Measurements from ENCODE around the gene ZNF438. TPM values are rescaled to one million over a fixed set of nuclear protein-coding genes. Genes with fewer than 3 reads are reported as not detected.
A peak's percentile ranks its signal among the peaks of the same experiment; 100 is the strongest.

The ZNF438 gene
- total RNA-seq, 1 donor from 2014 or later = 6.8 TPM

DNA sequence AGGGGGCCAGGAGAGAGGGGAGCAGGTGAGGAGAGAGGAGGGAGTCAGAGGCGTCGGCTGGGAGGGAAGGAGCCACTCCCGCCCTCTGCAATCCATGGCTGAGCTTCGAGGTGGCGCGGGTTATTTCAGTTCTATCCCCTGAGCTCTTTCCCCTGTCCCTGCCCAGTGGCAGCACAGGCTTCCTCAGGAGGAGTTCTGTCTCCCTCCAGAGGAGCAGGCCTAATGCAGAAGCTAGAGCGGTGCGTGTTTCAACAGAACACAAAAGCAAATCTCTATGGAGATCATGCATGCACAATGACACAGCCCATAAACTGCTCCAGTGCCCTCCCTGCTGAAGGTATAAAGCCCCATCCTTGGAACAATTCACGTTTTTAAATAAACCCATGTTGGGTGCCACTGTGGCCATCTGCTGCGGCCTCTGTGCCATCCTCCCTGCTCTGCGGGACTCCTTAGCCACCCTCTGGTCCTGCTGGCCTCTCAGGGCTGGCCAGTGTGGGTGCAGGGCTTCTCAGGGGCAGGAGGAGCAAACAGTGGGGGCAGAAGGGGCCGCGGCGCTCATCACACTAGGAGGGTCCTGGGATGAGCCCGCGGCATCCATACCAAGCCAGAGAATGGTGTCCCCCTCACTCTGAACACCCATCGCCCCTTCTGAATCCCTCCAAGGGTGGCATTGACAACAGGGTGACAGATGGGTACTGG, 209.5 kb downstream of the ZNF438 start:
- no peak overlapping the region for H3K9ac ChIP-seq (ENCODE audit: low read depth in 1 of 3, low read length in 3 of 3)
- H3K4me3 ChIP-seq (ENCODE audit: low read length in 3 of 3) = no peak overlapping the region
- H3K27ac ChIP-seq (ENCODE audit: low read depth, low read length) = peak overlapping the region; percentile 30
- H3K9me3 ChIP-seq (ENCODE audit: control insufficient read depth in 3 of 3, low read length in 3 of 3) = no peaks in the 10 kb centered on the region
- H3K36me3 ChIP-seq (ENCODE audit: control insufficient read depth in 3 of 3, insufficient read depth in 3 of 3, low read length in 3 of 3) = no peaks in the 10 kb centered on the region
- H3K4me1 ChIP-seq (ENCODE audit: control insufficient read depth in 3 of 3, insufficient read depth in 3 of 3, low read length in 3 of 3) = peaks cover 8 to 24% (median 21%) of the 10 kb centered on the region in 3 donors
- peaks cover 0 to 25% (median 0%) of the 10 kb centered on the region in 3 donors for H3K27me3 ChIP-seq (ENCODE audit: control insufficient read depth in 3 of 3, insufficient read depth in 3 of 3, low read length in 3 of 3)

- peaks cover 0 to 19% (median 0%) of the 10 kb centered on the region in 3 donors for H3K27me3 ChIP-seq (ENCODE audit: control insufficient read depth in 3 of 3, insufficient read depth in 3 of 3, low read length in 3 of 3)
These were observed 210.2 kb downstream of the ZNF438 start for GRCh38 chr10:30821261-30821993.

GRCh38 chr10:30820261-30820991, 211.2 kb downstream of the ZNF438 start:
- Histone ChIP-seq H3K27me3 (ENCODE audit: control insufficient read depth in 3 of 3, insufficient read depth in 3 of 3, low read length in 3 of 3) (peaks cover 0 to 16% (median 0%) of the 10 kb centered on the region in 3 donors), H3K27ac (ENCODE audit: low read depth, low read length) (peak overlapping the region; percentile 28), H3K9me3 (ENCODE audit: control insufficient read depth in 3 of 3, low read length in 3 of 3) (no peaks in the 10 kb centered on the region), H3K4me3 (ENCODE audit: low read length in 3 of 3) (no peak overlapping the region), H3K9ac (ENCODE audit: low read depth in 1 of 3, low read length in 3 of 3) (no peak overlapping the region), H3K36me3 (ENCODE audit: control insufficient read depth in 3 of 3, insufficient read depth in 3 of 3, low read length in 3 of 3) (no peaks in the 10 kb centered on the region), H3K4me1 (ENCODE audit: control insufficient read depth in 3 of 3, insufficient read depth in 3 of 3, low read length in 3 of 3) (peaks cover 17 to 35% (median 30%) of the 10 kb centered on the region in 3 donors)

More at GRCh38 chr10:30821261-30821993, 210.2 kb downstream of the ZNF438 start:
- H3K9me3 ChIP-seq (ENCODE audit: control insufficient read depth in 3 of 3, low read length in 3 of 3) = no peaks in the 10 kb centered on the region
- peak overlapping the region; percentile 30 for H3K27ac ChIP-seq (ENCODE audit: low read depth, low read length)
- H3K4me1 ChIP-seq (ENCODE audit: control insufficient read depth in 3 of 3, insufficient read depth in 3 of 3, low read length in 3 of 3) = peaks cover 12 to 26% (median 25%) of the 10 kb centered on the region in 3 donors
- no peaks in the 10 kb centered on the region for H3K36me3 ChIP-seq (ENCODE audit: control insufficient read depth in 3 of 3, insufficient read depth in 3 of 3, low read length in 3 of 3)
- H3K9ac ChIP-seq (ENCODE audit: low read depth in 1 of 3, low read length in 3 of 3) = no peak overlapping the region
- no peak overlapping the region for H3K4me3 ChIP-seq (ENCODE audit: low read length in 3 of 3)

DNA sequence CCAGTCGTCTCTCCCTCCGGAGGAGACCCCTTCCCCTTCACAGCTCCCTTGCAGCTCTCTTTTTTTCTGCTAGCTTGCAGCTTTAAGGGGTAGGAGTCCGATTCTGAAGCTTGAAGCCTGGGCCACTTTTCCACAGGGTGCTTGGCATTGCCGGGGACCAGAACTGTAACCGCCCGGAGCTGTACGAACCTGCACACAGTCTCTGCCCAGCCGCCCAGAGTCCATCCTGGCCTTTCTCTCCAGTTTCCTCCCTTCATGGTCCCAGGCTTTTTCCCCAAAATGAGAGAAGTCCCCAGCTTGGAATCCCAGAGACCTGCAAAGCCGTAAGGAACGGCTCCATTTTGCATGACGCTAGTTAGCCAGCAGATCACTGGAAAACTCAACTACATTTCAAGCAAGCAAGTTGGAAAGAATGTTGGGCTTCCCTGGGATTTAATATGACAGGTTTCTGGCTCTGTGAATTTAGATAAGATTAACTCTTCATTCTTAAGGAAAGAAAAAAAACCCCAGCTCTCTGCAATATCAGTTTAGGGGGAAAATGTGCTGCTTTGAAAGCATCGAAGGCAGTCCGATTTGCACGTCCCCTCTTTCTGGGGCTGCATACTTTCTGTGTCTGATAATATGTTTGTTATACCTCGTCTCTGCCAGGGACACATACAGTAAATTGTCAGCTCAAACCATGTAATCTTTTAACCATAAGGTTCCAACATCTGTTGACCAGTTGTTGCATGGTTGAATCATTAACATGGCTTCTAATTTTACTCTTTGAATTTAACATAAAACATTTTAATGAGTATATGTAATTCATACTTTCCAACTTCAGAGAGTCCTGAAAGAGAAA, 212.1 kb downstream of the ZNF438 start:
- H3K36me3 ChIP-seq (ENCODE audit: control insufficient read depth in 3 of 3, insufficient read depth in 3 of 3, low read length in 3 of 3) = no peaks in the 10 kb centered on the region
- peaks cover 0 to 7% (median 0%) of the 10 kb centered on the region in 3 donors for H3K27me3 ChIP-seq (ENCODE audit: control insufficient read depth in 3 of 3, insufficient read depth in 3 of 3, low read length in 3 of 3)
- peak overlapping the region; percentile 62 to 74 (median 65) for H3K4me3 ChIP-seq (ENCODE audit: low read length in 3 of 3)
- peaks cover 20 to 35% (median 30%) of the 10 kb centered on the region in 3 donors for H3K4me1 ChIP-seq (ENCODE audit: control insufficient read depth in 3 of 3, insufficient read depth in 3 of 3, low read length in 3 of 3)
- peak overlapping the region; percentile 28 for H3K27ac ChIP-seq (ENCODE audit: low read depth, low read length)
- no peaks in the 10 kb centered on the region for H3K9me3 ChIP-seq (ENCODE audit: control insufficient read depth in 3 of 3, low read length in 3 of 3)
- H3K9ac ChIP-seq (ENCODE audit: low read depth in 1 of 3, low read length in 3 of 3) = peak overlapping the region; percentile 70 to 79 (median 71)

DNA sequence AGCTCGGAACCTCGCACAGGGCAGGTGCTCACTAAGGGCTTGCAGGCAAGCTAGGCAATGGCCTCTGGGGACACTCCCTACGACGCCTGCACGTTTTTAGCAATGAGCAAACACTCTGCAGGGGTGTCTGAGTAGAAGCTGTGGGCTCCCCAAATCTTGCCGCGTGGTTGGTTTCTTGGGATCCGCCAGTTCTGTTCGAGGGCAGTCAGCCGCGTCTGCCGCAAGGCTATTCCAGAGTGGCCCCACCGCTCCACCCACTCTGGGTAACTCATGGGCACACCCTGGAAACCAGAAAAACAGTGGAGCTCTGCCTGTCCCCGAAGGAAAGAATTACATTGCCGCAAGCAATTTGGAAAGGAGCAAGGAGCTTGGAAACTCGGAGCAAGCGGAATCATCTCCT, 212.8 kb downstream of the ZNF438 start:
- H3K27ac ChIP-seq (ENCODE audit: low read depth, low read length) = peak overlapping the region; percentile 28
- H3K9ac ChIP-seq (ENCODE audit: low read depth in 1 of 3, low read length in 3 of 3) = peak overlapping the region; percentile 70 to 79 (median 71)
- H3K36me3 ChIP-seq (ENCODE audit: control insufficient read depth in 3 of 3, insufficient read depth in 3 of 3, low read length in 3 of 3) = no peaks in the 10 kb centered on the region
- H3K27me3 ChIP-seq (ENCODE audit: control insufficient read depth in 3 of 3, insufficient read depth in 3 of 3, low read length in 3 of 3) = peaks cover 0 to 7% (median 0%) of the 10 kb centered on the region in 3 donors
- H3K4me1 ChIP-seq (ENCODE audit: control insufficient read depth in 3 of 3, insufficient read depth in 3 of 3, low read length in 3 of 3) = peaks cover 20 to 35% (median 30%) of the 10 kb centered on the region in 3 donors
- peak overlapping the region; percentile 62 to 74 (median 65) for H3K4me3 ChIP-seq (ENCODE audit: low read length in 3 of 3)
- H3K9me3 ChIP-seq (ENCODE audit: control insufficient read depth in 3 of 3, low read length in 3 of 3) = no peaks in the 10 kb centered on the region

DNA sequence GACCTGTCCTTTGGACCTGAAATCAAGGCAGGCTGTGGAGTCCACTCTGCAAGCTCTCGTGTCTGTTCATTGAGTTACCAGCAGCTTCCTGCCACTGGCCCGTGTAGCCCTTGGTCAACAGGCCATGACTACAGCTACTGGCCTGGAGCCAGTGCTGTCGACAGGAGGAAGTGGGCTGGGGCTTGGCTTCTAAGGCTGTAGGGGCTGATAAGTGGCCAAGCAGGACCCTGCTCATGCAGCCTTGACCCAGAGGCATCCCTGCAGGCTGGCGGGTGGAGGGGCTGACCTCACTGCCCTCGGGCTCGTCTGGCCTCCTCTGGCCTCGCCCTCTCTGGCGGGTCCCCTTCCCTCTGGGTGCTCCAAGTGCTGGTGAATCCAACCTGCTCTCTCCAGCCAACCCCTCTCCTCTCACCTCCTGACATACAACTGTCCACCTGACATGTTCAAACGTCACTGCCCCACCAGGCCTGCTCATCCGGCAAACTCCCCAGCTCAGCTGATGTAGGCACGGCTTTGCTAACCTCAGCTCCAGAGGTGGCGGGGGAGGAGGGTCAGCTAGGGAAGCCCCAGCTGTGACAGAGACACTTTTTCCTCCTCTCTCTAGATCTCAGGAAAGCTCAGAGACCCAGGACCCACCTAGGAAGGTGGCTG, 213.5 kb downstream of the ZNF438 start:
- Histone ChIP-seq H3K4me3 (ENCODE audit: low read length in 3 of 3) (peak overlapping the region in 2 of 3 donors; percentile 13 to 62), H3K4me1 (ENCODE audit: control insufficient read depth in 3 of 3, insufficient read depth in 3 of 3, low read length in 3 of 3) (peaks cover 20 to 36% (median 34%) of the 10 kb centered on the region in 3 donors)

GRCh38 chr10:30817541-30817940, 214.1 kb downstream of the ZNF438 start:
- H3K36me3 ChIP-seq (ENCODE audit: control insufficient read depth in 3 of 3, insufficient read depth in 3 of 3, low read length in 3 of 3) = no peaks in the 10 kb centered on the region
- peaks cover 0 to 3% (median 0%) of the 10 kb centered on the region in 3 donors for H3K27me3 ChIP-seq (ENCODE audit: control insufficient read depth in 3 of 3, insufficient read depth in 3 of 3, low read length in 3 of 3)
- H3K9me3 ChIP-seq (ENCODE audit: control insufficient read depth in 3 of 3, low read length in 3 of 3) = no peaks in the 10 kb centered on the region
- H3K27ac ChIP-seq (ENCODE audit: low read depth, low read length) = no peak overlapping the region
- peaks cover 23 to 42% (median 39%) of the 10 kb centered on the region in 3 donors for H3K4me1 ChIP-seq (ENCODE audit: control insufficient read depth in 3 of 3, insufficient read depth in 3 of 3, low read length in 3 of 3)
- H3K4me3 ChIP-seq (ENCODE audit: low read length in 3 of 3) = no peak overlapping the region
- H3K9ac ChIP-seq (ENCODE audit: low read depth in 1 of 3, low read length in 3 of 3) = no peak overlapping the region

More for the DNA sequence above, 213.5 kb downstream of the ZNF438 start:
- Histone ChIP-seq H3K27me3 (ENCODE audit: control insufficient read depth in 3 of 3, insufficient read depth in 3 of 3, low read length in 3 of 3) (peaks cover 0 to 7% (median 0%) of the 10 kb centered on the region in 3 donors), H3K36me3 (ENCODE audit: control insufficient read depth in 3 of 3, insufficient read depth in 3 of 3, low read length in 3 of 3) (no peaks in the 10 kb centered on the region), H3K27ac (ENCODE audit: low read depth, low read length) (peak overlapping the region; percentile 7), H3K9ac (ENCODE audit: low read depth in 1 of 3, low read length in 3 of 3) (no peak overlapping the region), H3K9me3 (ENCODE audit: control insufficient read depth in 3 of 3, low read length in 3 of 3) (no peaks in the 10 kb centered on the region)

GRCh38 chr10:30816820-30817171, 214.9 kb downstream of the ZNF438 start:
- Histone ChIP-seq H3K4me3 (ENCODE audit: low read length in 3 of 3) (no peak overlapping the region), H3K9me3 (ENCODE audit: control insufficient read depth in 3 of 3, low read length in 3 of 3) (no peaks in the 10 kb centered on the region), H3K9ac (ENCODE audit: low read depth in 1 of 3, low read length in 3 of 3) (peak overlapping the region in 1 of 3 donors; percentile 42), H3K36me3 (ENCODE audit: control insufficient read depth in 3 of 3, insufficient read depth in 3 of 3, low read length in 3 of 3) (no peaks in the 10 kb centered on the region), H3K27me3 (ENCODE audit: control insufficient read depth in 3 of 3, insufficient read depth in 3 of 3, low read length in 3 of 3) (no peaks in the 10 kb centered on the region), H3K4me1 (ENCODE audit: control insufficient read depth in 3 of 3, insufficient read depth in 3 of 3, low read length in 3 of 3) (peaks cover 29 to 50% (median 46%) of the 10 kb centered on the region in 3 donors), H3K27ac (ENCODE audit: low read depth, low read length) (peak overlapping the region; percentile 46)

Measured in skeletal muscle tissue (tissue), 4 donors.